ENCODE measurements around the gene PI4KA. TPM values are rescaled to one million over a fixed set of nuclear protein-coding genes. Genes with fewer than 3 reads are reported as not detected.
"Not testable (repeated sequence)": the region's sequence is repeated elsewhere in the genome, so short reads cannot be mapped to it uniquely, and the experiment has no call there.

Gene PI4KA
- total RNA-seq, 2 donors from 2014 or later, result 74.2 to 115 TPM

GRCh38 chr22:20697481-20698113 is 161.0 kb downstream of the PI4KA start:
- not testable (repeated sequence) for DNase-seq (ENCODE audit: low spot score)
- intact Hi-C loops (cut with DNase I), result loop anchor here (10.0 kb wide), 1 partner anchor 283 kb away; no protein-coding TSS in a partner anchor
- peak overlapping the region in 1 of 2 donors; percentile 66 for H3K27ac ChIP-seq

DNA sequence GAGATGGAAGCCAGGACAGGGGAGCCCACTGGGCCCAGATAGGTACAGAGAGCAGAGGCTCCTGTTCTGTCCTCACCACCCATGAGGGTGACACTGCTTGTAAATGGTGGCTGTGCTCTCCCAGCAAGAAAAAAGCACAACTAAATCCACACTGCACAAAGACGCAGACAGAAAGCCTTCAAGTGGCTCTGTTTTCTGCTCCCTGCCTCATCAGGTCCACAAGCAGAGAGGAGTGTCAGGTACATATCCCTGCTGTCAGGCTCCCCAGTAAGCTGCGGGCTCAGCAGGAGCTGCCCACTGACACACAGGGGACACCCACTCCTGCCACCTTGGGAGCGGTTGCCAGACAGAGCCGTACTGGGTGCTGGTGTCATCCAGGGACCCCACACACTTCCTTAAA is 162.6 kb downstream of the PI4KA start:
- 72% methylated on average over 4 of the region's 4 CpGs for WGBS
- not testable (repeated sequence) for H3K4me1 ChIP-seq (replicated peaks); DNase-seq (ENCODE audit: low spot score); H3K27me3 ChIP-seq (replicated peaks; ENCODE audit: insufficient read depth); H3K27ac ChIP-seq; H3K4me3 ChIP-seq; H3K36me3 ChIP-seq; H3K9me3 ChIP-seq
- intact Hi-C loops (cut with DNase I), result loop anchor here (10.0 kb wide), 1 partner anchor 281 kb away; no protein-coding TSS in a partner anchor

More at GRCh38 chr22:20697481-20698113, 161.0 kb downstream of the PI4KA start:
- H3K4me1 ChIP-seq (replicated peaks); H3K36me3 ChIP-seq; H3K9me3 ChIP-seq; H3K27me3 ChIP-seq (replicated peaks; ENCODE audit: insufficient read depth); H3K4me3 ChIP-seq: not testable (repeated sequence)
- WGBS, result no CpG with 5 or more reads among the region's 17 CpGs
- TF ChIP-seq, protein P1, sequence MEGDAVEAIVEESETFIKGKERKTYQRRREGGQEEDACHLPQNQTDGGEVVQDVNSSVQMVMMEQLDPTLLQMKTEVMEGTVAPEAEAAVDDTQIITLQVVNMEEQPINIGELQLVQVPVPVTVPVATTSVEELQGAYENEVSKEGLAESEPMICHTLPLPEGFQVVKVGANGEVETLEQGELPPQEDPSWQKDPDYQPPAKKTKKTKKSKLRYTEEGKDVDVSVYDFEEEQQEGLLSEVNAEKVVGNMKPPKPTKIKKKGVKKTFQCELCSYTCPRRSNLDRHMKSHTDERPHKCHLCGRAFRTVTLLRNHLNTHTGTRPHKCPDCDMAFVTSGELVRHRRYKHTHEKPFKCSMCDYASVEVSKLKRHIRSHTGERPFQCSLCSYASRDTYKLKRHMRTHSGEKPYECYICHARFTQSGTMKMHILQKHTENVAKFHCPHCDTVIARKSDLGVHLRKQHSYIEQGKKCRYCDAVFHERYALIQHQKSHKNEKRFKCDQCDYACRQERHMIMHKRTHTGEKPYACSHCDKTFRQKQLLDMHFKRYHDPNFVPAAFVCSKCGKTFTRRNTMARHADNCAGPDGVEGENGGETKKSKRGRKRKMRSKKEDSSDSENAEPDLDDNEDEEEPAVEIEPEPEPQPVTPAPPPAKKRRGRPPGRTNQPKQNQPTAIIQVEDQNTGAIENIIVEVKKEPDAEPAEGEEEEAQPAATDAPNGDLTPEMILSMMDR (IDR thresholded peaks at IDR 0.05), result peak in 3 of 4 experiments; percentile 14 to 94 (median 45)

DNA sequence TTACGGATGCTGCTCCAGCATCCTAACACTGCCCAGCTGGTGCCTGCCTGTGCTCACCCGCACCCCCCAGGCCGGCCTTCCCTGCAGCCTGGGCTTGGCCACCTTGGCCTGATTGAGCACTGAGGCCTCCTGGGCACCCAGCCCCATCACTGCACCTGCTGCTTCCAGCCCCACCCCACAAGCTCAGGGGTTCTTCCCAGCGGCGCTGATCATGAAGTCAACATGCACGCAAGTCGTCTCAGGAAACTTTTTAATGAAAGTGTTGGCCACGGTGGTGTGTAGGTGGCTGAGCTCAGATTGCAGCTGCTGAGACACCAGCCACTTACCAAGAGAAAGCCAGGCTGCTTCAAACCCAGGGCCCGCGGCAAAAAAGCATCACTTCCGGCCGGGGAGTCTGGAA is 163.4 kb downstream of the PI4KA start:
- 84% methylated on average over 7 of the region's 12 CpGs for WGBS
- intact Hi-C loops (cut with DNase I), result loop anchor here (10.0 kb wide), 1 partner anchor 280 kb away; no protein-coding TSS in a partner anchor
- not testable (repeated sequence) for DNase-seq (ENCODE audit: low spot score)

DNA sequence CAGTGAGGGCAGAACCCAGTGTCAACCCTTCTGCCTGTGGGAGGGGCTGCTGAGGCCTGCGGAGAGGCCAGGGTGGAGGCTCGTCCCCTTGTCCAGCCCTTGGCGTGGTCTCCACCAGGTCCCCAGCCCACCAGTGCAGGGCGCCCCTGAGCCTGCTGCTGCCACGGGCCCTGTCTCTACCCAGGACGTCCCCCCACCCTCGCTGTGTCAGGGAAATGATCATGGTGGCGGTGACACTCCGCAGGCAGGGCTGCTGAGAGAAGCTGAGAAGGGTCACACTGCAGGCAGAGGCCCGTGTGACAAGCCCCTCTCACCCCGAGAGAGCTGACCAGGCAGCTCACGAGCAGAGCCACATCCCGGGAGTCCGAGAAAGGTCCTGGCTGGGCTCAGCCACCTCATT is 164.4 kb downstream of the PI4KA start:
- WGBS, result no CpG with 5 or more reads among the region's 14 CpGs
- intact Hi-C loops (cut with DNase I), result loop anchor here (10.0 kb wide), 1 partner anchor 279 kb away; no protein-coding TSS in a partner anchor
- DNase-seq (ENCODE audit: low spot score); H3K36me3 ChIP-seq; H3K27me3 ChIP-seq (replicated peaks; ENCODE audit: insufficient read depth); H3K27ac ChIP-seq; H3K4me3 ChIP-seq; H3K4me1 ChIP-seq (replicated peaks); H3K9me3 ChIP-seq: not testable (repeated sequence)

More for the DNA sequence above, 163.4 kb downstream of the PI4KA start:
- not testable (repeated sequence) for H3K9me3 ChIP-seq; H3K4me3 ChIP-seq; H3K4me1 ChIP-seq (replicated peaks); H3K36me3 ChIP-seq; H3K27me3 ChIP-seq (replicated peaks; ENCODE audit: insufficient read depth); H3K27ac ChIP-seq

DNA sequence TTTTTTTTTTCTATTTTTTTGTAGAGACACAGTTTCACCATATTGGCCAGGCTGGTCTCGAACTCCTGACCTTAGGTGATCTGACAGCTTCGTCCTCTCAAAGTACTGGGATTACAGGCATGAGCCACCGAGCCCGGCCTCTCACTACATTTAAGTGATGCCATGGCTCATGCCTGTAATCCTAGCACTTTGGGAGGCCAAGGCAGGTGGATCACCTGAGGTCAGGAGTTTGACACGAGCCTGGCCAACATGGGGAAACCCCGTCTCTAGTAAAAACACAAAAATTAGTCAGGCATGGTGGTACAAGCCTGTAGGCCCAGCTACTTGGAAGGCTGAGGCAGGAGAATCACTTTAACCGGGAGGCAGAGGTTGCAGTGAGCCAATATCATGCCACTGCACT is 165.7 kb downstream of the PI4KA start:
- not testable (repeated sequence) for H3K4me3 ChIP-seq; DNase-seq (ENCODE audit: low spot score); H3K27ac ChIP-seq; H3K9me3 ChIP-seq; H3K4me1 ChIP-seq (replicated peaks); H3K36me3 ChIP-seq; H3K27me3 ChIP-seq (replicated peaks; ENCODE audit: insufficient read depth)
- WGBS, result 89% methylated on average over 7 of the region's 7 CpGs
- intact Hi-C loops (cut with DNase I), result loop anchor here (10.0 kb wide), 1 partner anchor 278 kb away; no protein-coding TSS in a partner anchor

- not testable (repeated sequence) for H3K27me3 ChIP-seq (replicated peaks; ENCODE audit: insufficient read depth); H3K36me3 ChIP-seq; H3K4me1 ChIP-seq (replicated peaks); H3K4me3 ChIP-seq; H3K9me3 ChIP-seq; DNase-seq (ENCODE audit: low spot score); H3K27ac ChIP-seq
- 88% methylated on average over 15 of the region's 15 CpGs for WGBS
- intact Hi-C loops (cut with DNase I), result loop anchor here (10.0 kb wide), 1 partner anchor 276 kb away; no protein-coding TSS in a partner anchor
Measured at GRCh38 chr22:20690586-20691317, 167.9 kb downstream of the PI4KA start.

DNA sequence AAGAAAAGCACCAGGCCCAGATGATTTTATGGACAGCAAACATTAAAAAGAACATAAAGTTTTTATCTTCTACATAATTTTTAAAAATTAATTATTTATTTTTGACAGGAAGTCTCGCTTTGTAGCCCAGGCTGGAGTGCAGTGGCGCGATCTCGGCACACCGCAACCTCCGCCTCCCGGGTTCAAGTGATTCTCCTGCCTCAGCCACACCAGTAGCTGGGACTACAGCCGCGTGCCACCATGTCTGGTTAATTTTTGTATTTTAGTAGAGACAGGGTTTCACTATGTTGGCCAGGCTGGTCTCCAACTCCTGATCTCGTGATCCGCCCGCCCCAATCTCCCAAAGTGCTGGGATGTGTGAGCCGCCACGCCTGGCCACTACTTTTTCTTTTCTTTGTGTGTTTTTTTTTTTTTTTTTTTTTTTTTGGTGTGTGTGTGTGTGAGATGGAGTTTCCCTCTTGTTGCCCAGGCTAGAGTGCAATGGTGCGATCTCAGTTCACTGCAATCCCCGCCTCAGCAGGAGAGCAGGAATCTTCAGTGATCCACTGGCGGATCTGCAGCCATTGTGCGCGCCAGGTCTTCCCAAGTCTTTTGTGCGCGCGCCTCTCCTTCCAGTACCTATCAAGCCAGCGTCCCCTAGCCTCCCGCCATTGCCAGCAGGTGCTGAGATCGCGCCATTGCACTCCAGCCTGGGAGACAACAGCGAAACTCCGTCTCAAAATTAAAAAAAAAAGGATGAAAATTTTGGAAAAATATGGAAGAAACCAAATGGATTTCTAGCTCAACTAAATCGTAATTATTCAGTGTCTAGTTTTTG is 171.0 kb downstream of the PI4KA start:
- H3K27me3 ChIP-seq (replicated peaks; ENCODE audit: insufficient read depth); intact Hi-C loops (cut with DNase I); H3K4me1 ChIP-seq (replicated peaks); H3K4me3 ChIP-seq; H3K36me3 ChIP-seq; H3K9me3 ChIP-seq; H3K27ac ChIP-seq; DNase-seq (ENCODE audit: low spot score): not testable (repeated sequence)
- 95% methylated on average over 29 of the region's 29 CpGs for WGBS

- WGBS, result 90% methylated on average over 11 of the region's 11 CpGs
- H3K36me3 ChIP-seq; H3K27me3 ChIP-seq (replicated peaks; ENCODE audit: insufficient read depth); H3K27ac ChIP-seq; H3K9me3 ChIP-seq; DNase-seq (ENCODE audit: low spot score); H3K4me3 ChIP-seq; intact Hi-C loops (cut with DNase I); H3K4me1 ChIP-seq (replicated peaks): not testable (repeated sequence)
Measured at GRCh38 chr22:20685764-20686163, 172.8 kb downstream of the PI4KA start.

GRCh38 chr22:20678792-20679435 is 179.7 kb downstream of the PI4KA start:
- WGBS, result 91% methylated on average over 13 of the region's 13 CpGs
- intact Hi-C loops (cut with DNase I); H3K27me3 ChIP-seq (replicated peaks; ENCODE audit: insufficient read depth); H3K4me1 ChIP-seq (replicated peaks); H3K4me3 ChIP-seq; H3K9me3 ChIP-seq; DNase-seq (ENCODE audit: low spot score); H3K36me3 ChIP-seq; H3K27ac ChIP-seq: not testable (repeated sequence)

Measured in prostate gland (tissue), 2 donors.